ENCODE measurements around the gene MYB.

DNA sequence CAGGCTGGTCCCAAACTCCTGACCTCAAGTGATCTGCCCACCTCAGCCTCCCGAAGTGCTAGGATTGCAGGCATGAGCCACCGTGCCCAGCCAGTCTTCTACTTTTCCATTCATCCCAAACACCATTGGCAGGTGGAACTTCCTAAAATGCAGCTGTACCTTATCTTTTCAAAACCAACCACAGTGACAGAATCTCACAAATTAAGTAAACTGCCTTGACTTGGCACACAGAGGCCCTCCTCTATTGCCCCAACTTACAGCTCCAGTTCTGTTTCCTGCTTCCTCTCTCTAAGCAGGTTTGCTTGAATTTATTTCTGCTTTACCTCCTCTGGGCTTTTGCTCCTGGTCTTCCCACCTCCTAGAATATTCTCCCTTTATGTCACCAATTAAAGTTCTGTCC lies 7.6 kb downstream of the MYB start:
- TF ChIP-seq, protein P1, sequence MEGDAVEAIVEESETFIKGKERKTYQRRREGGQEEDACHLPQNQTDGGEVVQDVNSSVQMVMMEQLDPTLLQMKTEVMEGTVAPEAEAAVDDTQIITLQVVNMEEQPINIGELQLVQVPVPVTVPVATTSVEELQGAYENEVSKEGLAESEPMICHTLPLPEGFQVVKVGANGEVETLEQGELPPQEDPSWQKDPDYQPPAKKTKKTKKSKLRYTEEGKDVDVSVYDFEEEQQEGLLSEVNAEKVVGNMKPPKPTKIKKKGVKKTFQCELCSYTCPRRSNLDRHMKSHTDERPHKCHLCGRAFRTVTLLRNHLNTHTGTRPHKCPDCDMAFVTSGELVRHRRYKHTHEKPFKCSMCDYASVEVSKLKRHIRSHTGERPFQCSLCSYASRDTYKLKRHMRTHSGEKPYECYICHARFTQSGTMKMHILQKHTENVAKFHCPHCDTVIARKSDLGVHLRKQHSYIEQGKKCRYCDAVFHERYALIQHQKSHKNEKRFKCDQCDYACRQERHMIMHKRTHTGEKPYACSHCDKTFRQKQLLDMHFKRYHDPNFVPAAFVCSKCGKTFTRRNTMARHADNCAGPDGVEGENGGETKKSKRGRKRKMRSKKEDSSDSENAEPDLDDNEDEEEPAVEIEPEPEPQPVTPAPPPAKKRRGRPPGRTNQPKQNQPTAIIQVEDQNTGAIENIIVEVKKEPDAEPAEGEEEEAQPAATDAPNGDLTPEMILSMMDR (IDR thresholded peaks at IDR 0.05), result no peak
- no peak for TF ChIP-seq POLR2A (IDR thresholded peaks at IDR 0.05)

All from esophagus squamous epithelium (tissue), 4 donors.